Activated T-cell treated with anti-CD3 and anti-CD28 coated beads for 24 hours (primary cell): ENCODE measurements around the gene AGTRAP.

ENCODE experiments used
- DNase-seq: peaks from one replicate; pipeline ENCODE4 v3.0.0-alpha.2; 2020; ENCODE audit warnings: low read depth

Gene AGTRAP

GRCh38 chr1:11784993-11785769 is 49.2 kb downstream of the AGTRAP start:
- no peak for DNase-seq

- DNase-seq, result no peak
Measured at GRCh38 chr1:11786168-11786567, 50.2 kb downstream of the AGTRAP start.

DNA sequence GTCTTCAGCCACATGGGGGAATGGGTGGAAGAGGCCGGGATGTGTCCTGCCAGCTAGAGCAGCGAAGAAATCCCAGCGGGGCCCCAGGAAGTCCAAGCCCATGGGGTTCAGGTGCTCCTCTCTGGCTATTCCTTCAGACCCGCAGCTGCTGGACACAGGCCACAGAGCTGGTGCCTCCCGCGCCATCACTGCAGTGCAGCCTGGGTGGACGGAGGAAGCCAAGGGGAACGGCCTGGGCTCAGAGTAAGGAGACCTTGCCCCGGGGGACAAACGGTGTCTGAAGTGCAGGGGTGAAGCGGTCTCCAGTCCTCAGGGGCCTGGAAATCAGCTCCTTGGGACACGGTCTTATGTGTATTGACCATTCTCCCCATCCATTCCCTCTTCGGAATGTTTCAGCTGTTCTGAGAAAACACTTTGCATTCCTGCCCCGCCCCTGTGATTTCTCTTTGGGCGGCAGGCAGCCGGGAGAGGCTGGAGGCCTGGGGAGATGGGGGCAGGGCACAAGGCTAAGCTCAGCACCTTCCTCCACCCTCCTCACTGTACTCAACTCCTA is 51.4 kb downstream of the AGTRAP start:
- DNase-seq, result no peak

DNA sequence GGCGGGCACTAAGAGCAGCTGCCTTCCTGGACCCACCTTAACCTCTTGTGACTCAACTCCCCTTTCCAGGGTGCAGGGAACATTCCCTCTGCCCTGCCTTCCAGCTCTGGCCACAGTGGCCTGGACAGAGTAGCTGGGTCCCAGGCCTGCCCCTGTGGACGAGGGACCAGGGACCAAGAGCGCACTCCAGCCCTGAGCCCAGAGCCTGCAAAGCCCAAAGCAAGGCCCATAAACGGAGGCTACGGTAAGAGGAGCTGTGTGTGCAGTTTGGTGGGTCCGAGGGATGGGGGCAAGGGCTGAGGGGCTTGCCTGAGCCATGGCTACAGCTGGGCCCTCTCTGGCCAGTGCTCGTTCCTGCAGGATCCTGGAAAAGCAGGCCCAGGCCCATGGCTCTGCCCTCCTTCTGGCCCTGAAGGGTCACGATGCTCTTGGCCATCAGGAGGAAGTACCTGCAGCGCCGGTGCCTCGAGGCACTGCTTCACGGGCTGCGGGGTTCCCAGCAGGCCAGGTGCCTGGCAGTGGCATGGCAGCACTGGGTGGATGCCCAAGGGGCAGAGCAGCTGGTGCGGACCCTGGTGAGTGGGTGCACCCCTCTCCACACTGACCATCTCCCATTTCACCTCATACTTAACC is 52.0 kb downstream of the AGTRAP start:
- no peak for DNase-seq

- no peak for DNase-seq
Measured at GRCh38 chr1:11788549-11789053, 52.7 kb downstream of the AGTRAP start.

GRCh38 chr1:11789126-11790067 is 53.5 kb downstream of the AGTRAP start:
- no peak for DNase-seq

GRCh38 chr1:11790101-11790879 is 54.4 kb downstream of the AGTRAP start:
- no peak for DNase-seq

- no peak for DNase-seq
Measured at GRCh38 chr1:11790880-11791715, 55.2 kb downstream of the AGTRAP start.

DNA sequence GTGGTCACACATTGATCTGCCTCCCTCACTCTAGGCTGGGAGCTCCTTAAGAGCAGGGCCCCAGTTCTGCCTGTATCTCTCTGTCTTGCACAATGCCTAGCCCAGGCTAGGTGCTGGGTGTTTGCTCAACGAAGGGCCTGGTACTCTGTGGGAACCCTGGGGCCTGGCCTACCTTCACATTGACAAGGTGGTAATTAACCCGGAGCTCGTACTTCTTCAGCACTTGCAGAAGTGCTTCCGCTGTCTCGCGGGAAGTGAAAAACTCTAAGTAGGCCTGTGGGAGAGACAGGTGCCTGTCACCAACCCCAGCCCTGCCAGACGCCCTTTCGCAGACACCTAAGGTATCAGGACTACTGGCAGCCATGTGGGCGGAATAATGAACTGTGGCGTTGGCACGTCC is 56.2 kb downstream of the AGTRAP start:
- no peak for DNase-seq

GRCh38 chr1:11793819-11794218 is 57.9 kb downstream of the AGTRAP start:
- no peak for DNase-seq

DNA sequence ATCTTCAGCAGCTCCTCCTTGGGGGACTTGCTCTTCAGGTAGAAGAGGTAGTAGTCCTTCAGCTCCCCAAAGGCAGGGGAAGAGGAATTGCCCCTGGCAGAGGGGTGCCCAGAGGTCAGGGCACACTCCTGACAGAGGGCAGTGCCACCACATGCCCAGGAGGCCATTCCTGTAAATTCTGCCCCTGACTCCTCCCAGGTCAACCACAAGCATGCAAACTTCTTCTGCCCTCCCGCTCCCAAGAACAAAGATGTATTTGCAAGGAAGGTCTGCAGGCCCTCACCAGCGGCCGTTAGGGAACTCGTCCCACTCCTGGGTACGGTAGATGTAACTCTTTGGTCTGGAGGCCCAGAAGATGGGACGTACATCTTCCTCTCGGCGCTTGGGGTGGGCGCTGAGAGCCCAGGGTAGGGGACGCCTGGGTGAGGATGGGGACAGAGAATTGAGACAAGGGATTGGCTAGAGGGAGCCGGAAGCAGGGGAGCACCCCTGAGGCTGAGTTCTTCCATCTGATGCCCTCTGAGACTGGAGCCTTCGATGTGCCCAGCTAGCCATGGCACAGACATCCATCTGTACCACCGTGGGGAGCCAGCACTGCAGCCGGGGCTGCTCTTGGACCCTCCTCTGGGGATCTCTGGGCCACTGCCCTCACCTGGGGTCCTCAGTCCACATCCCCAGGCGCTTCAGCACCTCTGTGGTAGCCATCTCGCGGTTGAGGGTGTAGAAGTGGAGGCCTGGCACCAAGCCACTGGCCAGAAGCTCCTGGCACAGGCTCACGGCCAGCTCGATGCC is 58.7 kb downstream of the AGTRAP start:
- no peak for DNase-seq

- no peak for DNase-seq
Measured at GRCh38 chr1:11795238-11795890, 59.4 kb downstream of the AGTRAP start.

DNA sequence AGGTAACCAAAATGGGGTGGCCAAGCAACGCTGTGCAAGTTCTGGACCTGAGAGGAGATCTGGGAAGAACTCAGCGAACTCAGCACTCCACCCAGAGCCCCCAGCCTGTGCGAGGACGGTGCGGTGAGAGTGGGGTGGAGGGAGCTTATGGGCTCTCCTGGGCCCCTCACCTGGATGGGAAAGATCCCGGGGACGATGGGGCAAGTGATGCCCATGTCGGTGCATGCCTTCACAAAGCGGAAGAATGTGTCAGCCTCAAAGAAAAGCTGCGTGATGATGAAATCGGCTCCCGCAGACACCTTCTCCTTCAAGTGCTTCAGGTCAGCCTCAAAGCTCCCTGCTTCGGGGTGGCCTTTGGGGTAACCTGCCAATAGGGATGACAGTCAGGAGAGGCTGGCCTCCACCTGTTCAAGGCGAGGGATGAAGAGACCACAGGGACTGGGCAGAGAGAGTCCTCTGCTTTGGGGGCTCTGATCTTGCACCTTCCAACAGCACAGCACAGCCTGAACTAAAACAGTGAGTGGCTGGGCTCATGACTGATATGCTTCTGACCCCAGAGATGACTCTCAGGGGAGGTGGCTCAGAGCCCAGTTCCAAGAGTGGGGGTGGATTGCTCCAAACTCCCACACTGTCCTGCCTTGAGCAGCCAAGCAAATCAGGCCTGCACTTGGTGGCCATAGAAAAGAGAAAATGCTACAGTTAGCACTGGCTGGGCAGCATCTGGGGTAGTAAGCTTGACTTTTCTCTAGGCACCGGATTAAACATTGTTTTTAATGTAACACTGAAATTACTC is 60.3 kb downstream of the AGTRAP start:
- no peak for DNase-seq

DNA sequence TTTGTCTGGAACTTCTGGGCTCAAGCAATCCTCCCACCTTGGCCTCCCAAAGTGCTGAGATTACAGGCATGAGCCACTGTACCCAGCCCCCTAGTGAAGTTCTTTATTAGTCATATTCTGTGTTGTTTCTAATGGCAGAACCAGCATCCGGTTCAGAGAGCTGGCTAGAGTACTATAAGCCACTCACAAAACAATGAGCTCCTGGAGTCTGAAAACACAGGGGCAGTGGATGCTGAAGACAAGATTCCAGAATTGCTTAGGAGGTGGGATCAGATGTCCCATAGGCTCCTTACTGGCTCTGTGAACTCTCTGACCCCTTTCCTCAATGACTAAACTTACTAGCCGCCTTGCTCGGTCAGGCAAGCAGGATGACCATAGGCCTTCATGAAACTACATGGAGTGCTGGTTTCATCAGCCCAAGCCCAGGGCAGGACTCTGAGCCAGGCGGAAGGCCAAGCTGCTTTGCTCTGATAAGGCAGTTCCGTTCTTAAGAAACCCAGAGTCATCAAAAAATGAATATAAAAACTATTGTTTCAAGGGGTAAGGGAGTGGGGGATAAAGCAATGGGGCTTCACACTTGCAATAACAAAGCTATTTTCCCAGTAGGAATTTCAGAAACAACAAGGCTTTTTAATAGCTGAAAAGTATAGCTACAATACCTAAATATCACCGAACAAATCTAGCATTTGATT is 61.7 kb downstream of the AGTRAP start:
- DNase-seq, result no peak

- DNase-seq, result no peak
Measured at GRCh38 chr1:11799099-11799498, 63.2 kb downstream of the AGTRAP start.

DNA sequence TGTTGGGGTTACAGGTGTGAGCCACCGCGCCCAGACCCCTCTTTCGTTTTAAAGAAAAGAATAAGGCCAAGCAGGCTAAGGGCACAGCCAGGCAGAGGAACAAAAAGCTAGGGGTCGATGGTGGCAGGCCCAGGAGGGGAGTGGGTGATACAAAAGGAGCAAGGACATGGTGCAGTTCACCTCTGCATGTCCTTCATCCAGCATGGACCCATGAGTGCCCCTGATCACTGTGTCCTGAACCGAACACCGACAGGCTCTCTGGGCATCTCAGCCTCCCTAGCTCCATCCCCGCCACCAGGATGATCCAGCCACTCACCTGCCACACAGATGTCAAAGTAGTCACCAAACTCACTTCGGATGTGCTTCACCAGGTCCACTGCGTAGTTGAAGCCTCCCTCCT is 64.0 kb downstream of the AGTRAP start:
- DNase-seq, result no peak

GRCh38 chr1:11800391-11800755 is 64.4 kb downstream of the AGTRAP start:
- DNase-seq, result no peak
